SK-N-SH (cell line): ENCODE data around the gene MLC1. TPM values are rescaled to one million over a fixed set of nuclear protein-coding genes. Genes with fewer than 3 reads are reported as not detected.

ENCODE experiments used
- CTCF ChIA-PET: fragments of 300-600, 350-600 bp; formaldehyde crosslinking; extraction: SDS; loops from one replicate; lab custom pipeline; 2021; lab: Yijun Ruan, JAX
- POLR2A ChIA-PET: fragments of 350-600 bp; sonication (Branson Sonifier 250); formaldehyde crosslinking; extraction: SDS; loops from one replicate; lab custom pipeline; 2020; ENCODE audit warnings: antibody characterized with exemption, inconsistent platforms; lab: Yijun Ruan, JAX
- DNase-seq: peaks from one replicate; pipeline ENCODE4 v3.0.0; 2012
- H2AFZ ChIP-seq: fragments of 200-600 bp; sonication (generic); 2 replicates; pipeline ENCODE4 v1.8.1; 2016; ENCODE audit warnings: antibody characterized with exemption, mild to moderate bottlenecking, low read depth
- H3F3A ChIP-seq: fragments of 200-600 bp; sonication (generic); replicated peaks from 2 replicates; pipeline ENCODE3; 2016; ENCODE audit warnings: antibody characterized with exemption, mild to moderate bottlenecking; ENCODE audit not compliant: insufficient read depth
- H3K27ac ChIP-seq, 2 experiments: fragments of 200-500 bp in 1 of 2; fragments of 200-600 bp in 1 of 2; sonication (Bioruptor generic) in 1 of 2; sonication (generic), shearing (Covaris generic) in 1 of 2; 2 replicates each; pipeline versions ENCODE4 v1.5.1 to v1.6.1; 2014 to 2016; ENCODE audit warnings: low read depth in 2 of 2, inconsistent platforms in 1 of 2, low read length in 1 of 2, mild to moderate bottlenecking in 1 of 2, mixed read lengths in 1 of 2
- H3K27me3 ChIP-seq: fragments of 200-600 bp; sonication (generic), shearing (Covaris generic); 2 replicates; pipeline ENCODE4 v1.6.1; 2016; ENCODE audit warnings: mixed run types; ENCODE audit not compliant: insufficient read depth
- H3K36me3 ChIP-seq, 2 experiments: fragments of 200-500 bp in 1 of 2; fragments of 200-600 bp in 1 of 2; sonication (Bioruptor generic) in 1 of 2; sonication (generic) in 1 of 2; replicated peaks in 1 of 2; 2 replicates each; pipeline versions ENCODE3 to v1.5.1; 2014 to 2016; ENCODE audit warnings: low read length in 1 of 2, mild to moderate bottlenecking in 1 of 2; ENCODE audit not compliant: insufficient read depth in 2 of 2, control insufficient read depth in 1 of 2
- H3K4me1 ChIP-seq, 2 experiments: fragments of 200-500 bp in 1 of 2; fragments of 200-600 bp in 1 of 2; sonication (Bioruptor generic) in 1 of 2; sonication (generic), shearing (Covaris generic) in 1 of 2; 2 replicates each; pipeline versions ENCODE4 v1.5.1 to v1.6.1; 2014 to 2016; ENCODE audit warnings: low read depth in 1 of 2, low read length in 1 of 2, mixed run types in 1 of 2; ENCODE audit not compliant: insufficient read depth in 2 of 2, control insufficient read depth in 1 of 2
- H3K4me2 ChIP-seq: fragments of 200-600 bp; sonication (generic), shearing (Covaris generic); 2 replicates; pipeline ENCODE4 v1.6.1; 2017; ENCODE audit warnings: mixed run types
- H3K4me3 ChIP-seq, 2 experiments: fragments of 200-500 bp in 1 of 2; fragments of 200-600 bp in 1 of 2; sonication (Bioruptor generic) in 1 of 2; sonication (generic), shearing (Covaris generic) in 1 of 2; 2 replicates each; pipeline versions ENCODE4 v1.5.1 to v1.8.1; 2014 to 2016; ENCODE audit warnings: low read depth in 2 of 2, inconsistent platforms in 1 of 2, low read length in 1 of 2, mild to moderate bottlenecking in 1 of 2, mixed read lengths in 1 of 2, moderate library complexity in 1 of 2
- H3K79me2 ChIP-seq: fragments of 200-600 bp; sonication (generic); 2 replicates; pipeline ENCODE4 v1.8.1; 2017; ENCODE audit warnings: mild to moderate bottlenecking; ENCODE audit not compliant: insufficient read depth
- H3K9ac ChIP-seq: fragments of 200-600 bp; sonication (generic); 2 replicates; pipeline ENCODE4 v1.6.1; 2017; ENCODE audit warnings: mixed run types
- H3K9me2 ChIP-seq: fragments of 200-600 bp; sonication (generic); 2 replicates; pipeline ENCODE4 v1.6.1; 2017; ENCODE audit warnings: mixed run types
- H3K9me3 ChIP-seq: fragments of 200-600 bp; sonication (generic); 2 replicates; pipeline ENCODE4 v1.6.1; 2017; ENCODE audit warnings: mixed run types, mild to moderate bottlenecking, moderate library complexity
- H4K20me1 ChIP-seq: fragments of 200-600 bp; sonication (generic); 2 replicates; pipeline ENCODE4 v1.6.1; 2017; ENCODE audit warnings: mild to moderate bottlenecking, mixed run types; ENCODE audit not compliant: insufficient read depth
- CHD2 ChIP-seq: fragments of 150-350 bp; IDR thresholded peaks from 2 replicates; pipeline ENCODE4 v1.6.1; 2018; ENCODE audit warnings: low read length; ENCODE audit not compliant: partially characterized antibody
- EP300 ChIP-seq, 2 experiments: IDR thresholded peaks; 2 replicates each; pipeline versions ENCODE4 v1.4.0 to v1.6.1; 2012; ENCODE audit warnings: borderline replicate concordance in 1 of 2, low read depth in 1 of 2, low read length in 1 of 2
- FOSL2 ChIP-seq: IDR thresholded peaks from 2 replicates; pipeline ENCODE4 v1.4.0; 2012; ENCODE audit warnings: low read depth, mild to moderate bottlenecking, moderate library complexity, borderline replicate concordance
- FOXJ3 ChIP-seq: sonication (generic); formaldehyde crosslinking; IDR thresholded peaks from 2 replicates; pipeline ENCODE4 v1.5.1; 2020; ENCODE audit warnings: mild to moderate bottlenecking, missing genetic modification reagents
- NFIC ChIP-seq: IDR thresholded peaks from 2 replicates; pipeline ENCODE4 v1.4.0; 2012; ENCODE audit warnings: borderline replicate concordance
- RCOR1 ChIP-seq: fragments of 150-350 bp; IDR thresholded peaks from 2 replicates; pipeline ENCODE4 v1.6.1; 2017; ENCODE audit warnings: antibody characterized with exemption, low read length
- RFX5 ChIP-seq: IDR thresholded peaks from 2 replicates; pipeline ENCODE4 v1.6.1; 2012; ENCODE audit warnings: mild to moderate bottlenecking, improper control_type of control experiment, low read length
- TCF12 ChIP-seq: IDR thresholded peaks from 2 replicates; pipeline ENCODE4 v1.4.0; 2012
- WGBS: methylation state at CpG from one replicate; pipeline ENCODE4 v1.1.6; 2017; ENCODE audit warnings: low lambda C conversion rate; 5-methylcytosine and 5-hydroxymethylcytosine counted together
- polyA plus RNA-seq, 3 experiments: library from polyadenylated mRNA; depleted of rRNA; stranded (reverse); fragments of >200 nt; gene quantifications; 2 replicates each; pipeline ENCODE4 v1.2.3, GENCODE V29; 2012
- TF ChIP-seq, protein P1 (sequence below): IDR thresholded peaks from 2 replicates; pipeline ENCODE4 v1.6.1; 2012; ENCODE audit warnings: mild to moderate bottlenecking, low read depth, low read length, moderate library complexity
- TF ChIP-seq, protein P2 (sequence below): IDR thresholded peaks from 2 replicates; pipeline ENCODE4; 2012
- TF ChIP-seq, protein P3 (sequence below): IDR thresholded peaks from 2 replicates; pipeline ENCODE4 v1.4.0; 2012; ENCODE audit warnings: low read depth, borderline replicate concordance

Gene MLC1
- polyA plus RNA-seq, 1 of the 3 experiments (the other 2 are of a cell fraction): not detected

DNA sequence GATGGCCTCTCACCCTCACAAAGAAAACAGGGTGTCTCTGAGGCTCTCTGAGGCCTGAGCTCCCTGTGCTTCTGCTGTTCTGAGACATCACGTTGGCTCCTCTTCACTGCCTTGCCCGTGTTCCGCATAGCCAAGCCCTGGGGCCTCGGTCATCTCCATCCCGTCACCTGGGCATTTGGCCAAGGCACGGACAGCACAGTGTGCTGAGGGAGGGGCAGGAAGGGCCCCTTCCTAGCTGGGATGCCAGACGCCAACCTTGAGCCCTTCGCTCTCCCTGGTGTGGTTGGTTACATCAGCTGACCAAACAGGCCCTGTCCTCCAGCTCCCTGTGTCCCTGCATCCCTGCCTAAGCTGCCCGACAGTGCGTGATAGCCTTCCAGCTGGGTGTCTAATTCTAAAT lies 30.5 kb upstream of the MLC1 start:
- ChIA-PET POLR2A (interaction anchor here (0.7 to 1.1 kb wide), 3 partner anchors 9 to 150 kb away, joined by 3 to 4 read pairs (median 3); no protein-coding TSS in a partner anchor), CTCF (interaction anchor here (0.7 to 1.2 kb wide), 2 partner anchors 10 to 33 kb away, joined by 3 read pairs; no protein-coding TSS in a partner anchor)
- H3K36me3 ChIP-seq: no peaks in the 10 kb centered on the region
- peaks cover 14 to 29% of the 10 kb centered on the region in 2 experiments; a peak in 3 of 4 replicates for H3K4me1 ChIP-seq
- no peaks in the 10 kb centered on the region for H3K9me2 ChIP-seq
- H3K9ac ChIP-seq: no peak overlapping the region
- no peak overlapping the region for H3K4me3 ChIP-seq
- no peaks in the 10 kb centered on the region for H4K20me1 ChIP-seq
- no peaks in the 10 kb centered on the region for H3K27me3 ChIP-seq
- WGBS: 28% methylated on average over 5 of the region's 10 CpGs
- TF ChIP-seq FOXJ3 (CRISPR knock-in tag): peak; percentile 77
- TF ChIP-seq CHD2: peak; percentile 32
- peak; percentile 67 for TF ChIP-seq NFIC
- TF ChIP-seq RCOR1: peak; percentile 54; the same call in 1 of the 2 replicates
- peak in 1 of 2 experiments; percentile 47; a peak in 1 of 4 replicates for TF ChIP-seq EP300 (IDR thresholded peaks at IDR 0.05; ENCODE audit: borderline replicate concordance in 1 of 2, low read depth in 1 of 2, low read length in 1 of 2)
- TF ChIP-seq, protein P1, sequence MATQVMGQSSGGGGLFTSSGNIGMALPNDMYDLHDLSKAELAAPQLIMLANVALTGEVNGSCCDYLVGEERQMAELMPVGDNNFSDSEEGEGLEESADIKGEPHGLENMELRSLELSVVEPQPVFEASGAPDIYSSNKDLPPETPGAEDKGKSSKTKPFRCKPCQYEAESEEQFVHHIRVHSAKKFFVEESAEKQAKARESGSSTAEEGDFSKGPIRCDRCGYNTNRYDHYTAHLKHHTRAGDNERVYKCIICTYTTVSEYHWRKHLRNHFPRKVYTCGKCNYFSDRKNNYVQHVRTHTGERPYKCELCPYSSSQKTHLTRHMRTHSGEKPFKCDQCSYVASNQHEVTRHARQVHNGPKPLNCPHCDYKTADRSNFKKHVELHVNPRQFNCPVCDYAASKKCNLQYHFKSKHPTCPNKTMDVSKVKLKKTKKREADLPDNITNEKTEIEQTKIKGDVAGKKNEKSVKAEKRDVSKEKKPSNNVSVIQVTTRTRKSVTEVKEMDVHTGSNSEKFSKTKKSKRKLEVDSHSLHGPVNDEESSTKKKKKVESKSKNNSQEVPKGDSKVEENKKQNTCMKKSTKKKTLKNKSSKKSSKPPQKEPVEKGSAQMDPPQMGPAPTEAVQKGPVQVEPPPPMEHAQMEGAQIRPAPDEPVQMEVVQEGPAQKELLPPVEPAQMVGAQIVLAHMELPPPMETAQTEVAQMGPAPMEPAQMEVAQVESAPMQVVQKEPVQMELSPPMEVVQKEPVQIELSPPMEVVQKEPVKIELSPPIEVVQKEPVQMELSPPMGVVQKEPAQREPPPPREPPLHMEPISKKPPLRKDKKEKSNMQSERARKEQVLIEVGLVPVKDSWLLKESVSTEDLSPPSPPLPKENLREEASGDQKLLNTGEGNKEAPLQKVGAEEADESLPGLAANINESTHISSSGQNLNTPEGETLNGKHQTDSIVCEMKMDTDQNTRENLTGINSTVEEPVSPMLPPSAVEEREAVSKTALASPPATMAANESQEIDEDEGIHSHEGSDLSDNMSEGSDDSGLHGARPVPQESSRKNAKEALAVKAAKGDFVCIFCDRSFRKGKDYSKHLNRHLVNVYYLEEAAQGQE: peak; percentile 4; the same call in 1 of the 2 replicates
- TF ChIP-seq, protein P2, sequence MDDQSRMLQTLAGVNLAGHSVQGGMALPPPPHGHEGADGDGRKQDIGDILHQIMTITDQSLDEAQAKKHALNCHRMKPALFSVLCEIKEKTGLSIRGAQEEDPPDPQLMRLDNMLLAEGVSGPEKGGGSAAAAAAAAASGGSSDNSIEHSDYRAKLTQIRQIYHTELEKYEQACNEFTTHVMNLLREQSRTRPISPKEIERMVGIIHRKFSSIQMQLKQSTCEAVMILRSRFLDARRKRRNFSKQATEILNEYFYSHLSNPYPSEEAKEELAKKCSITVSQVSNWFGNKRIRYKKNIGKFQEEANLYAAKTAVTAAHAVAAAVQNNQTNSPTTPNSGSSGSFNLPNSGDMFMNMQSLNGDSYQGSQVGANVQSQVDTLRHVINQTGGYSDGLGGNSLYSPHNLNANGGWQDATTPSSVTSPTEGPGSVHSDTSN: peak; percentile 31
- no peak for TF ChIP-seq FOSL2
- TF ChIP-seq, protein P3, sequence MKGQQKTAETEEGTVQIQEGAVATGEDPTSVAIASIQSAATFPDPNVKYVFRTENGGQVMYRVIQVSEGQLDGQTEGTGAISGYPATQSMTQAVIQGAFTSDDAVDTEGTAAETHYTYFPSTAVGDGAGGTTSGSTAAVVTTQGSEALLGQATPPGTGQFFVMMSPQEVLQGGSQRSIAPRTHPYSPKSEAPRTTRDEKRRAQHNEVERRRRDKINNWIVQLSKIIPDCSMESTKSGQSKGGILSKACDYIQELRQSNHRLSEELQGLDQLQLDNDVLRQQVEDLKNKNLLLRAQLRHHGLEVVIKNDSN: peak; percentile 47; the same call in 1 of the 2 replicates
- no peak for TF ChIP-seq RFX5
- TF ChIP-seq TCF12: peak; percentile 34; the same call in 1 of the 2 replicates
- H3K27ac ChIP-seq: peak overlapping the region; percentile 87; a peak in 3 of 4 replicates
- H3K9me3 ChIP-seq: no peaks in the 10 kb centered on the region
- peaks cover 7% of the 10 kb centered on the region for H3F3A ChIP-seq
- peak overlapping the region; percentile 38; the same call in 1 of the 2 replicates for H2AFZ ChIP-seq
- no peaks in the 10 kb centered on the region for H3K79me2 ChIP-seq
- H3K4me2 ChIP-seq: peak overlapping the region; percentile 75; the same call in 1 of the 2 replicates
- DNase-seq: peak; percentile 83
